HL-60/S4 (cell line): Measurements from ENCODE around the gene DNAJB12.
"Not testable (repeated sequence)": the region's sequence is repeated elsewhere in the genome, so short reads cannot be mapped to it uniquely, and the experiment has no call there.

Source experiments
- in situ Hi-C: fragments of 300-500 bp; cut with MboI; formaldehyde crosslinking; loops from 2 replicates; pipeline ENCODE4 v1.14.3; 2022; ENCODE audit warnings: low sequenced_read_pairs

Gene DNAJB12

GRCh38 chr10:72354356-72355213, at the start of gene DNAJB12:
DNAJB12 (minus strand) TSS chr10:72354919; CDS start chr10:72354897, 22 bp downstream.
- in situ Hi-C loops = loop anchor here (25.0 kb wide), 1 partner anchor 708 kb away; no protein-coding TSS in a partner anchor

GRCh38 chr10:72395581-72395980, 40.9 kb upstream of the DNAJB12 start:
- in situ Hi-C loops = not testable (repeated sequence)

GRCh38 chr10:72392571-72392970, 37.9 kb upstream of the DNAJB12 start:
- in situ Hi-C loops = no loop called here

- in situ Hi-C loops = no loop called here
Measured at GRCh38 chr10:72390764-72391163, 36.0 kb upstream of the DNAJB12 start.

GRCh38 chr10:72389716-72390115, 35.0 kb upstream of the DNAJB12 start:
- in situ Hi-C loops = no loop called here

GRCh38 chr10:72389014-72389413, 34.3 kb upstream of the DNAJB12 start:
- in situ Hi-C loops = no loop called here

- in situ Hi-C loops = no loop called here
Measured at GRCh38 chr10:72388062-72388461, 33.3 kb upstream of the DNAJB12 start.

- in situ Hi-C loops = no loop called here
Measured at GRCh38 chr10:72386916-72387586, 32.3 kb upstream of the DNAJB12 start.

GRCh38 chr10:72385724-72386123, 31.0 kb upstream of the DNAJB12 start:
- in situ Hi-C loops = no loop called here

- in situ Hi-C loops = not testable (repeated sequence)
Measured at GRCh38 chr10:72384982-72385381, 30.3 kb upstream of the DNAJB12 start.

GRCh38 chr10:72379776-72380175, 25.1 kb upstream of the DNAJB12 start:
- in situ Hi-C loops = loop anchor here (10.0 kb wide), 2 partner anchors 185 to 305 kb away; no protein-coding TSS in a partner anchor

- in situ Hi-C loops = loop anchor here (10.0 kb wide), 2 partner anchors 186 to 306 kb away; no protein-coding TSS in a partner anchor
Measured at GRCh38 chr10:72379062-72379461, 24.3 kb upstream of the DNAJB12 start.

- in situ Hi-C loops = loop anchor here (10.0 kb wide), 2 partner anchors 189 to 309 kb away; no protein-coding TSS in a partner anchor
Measured at GRCh38 chr10:72375585-72375984, 20.9 kb upstream of the DNAJB12 start.

- in situ Hi-C loops = loop anchor here (10.0 kb wide), 2 partner anchors 190 to 310 kb away; no protein-coding TSS in a partner anchor
Measured at GRCh38 chr10:72375173-72375572, 20.5 kb upstream of the DNAJB12 start.

GRCh38 chr10:72370201-72370722, 15.5 kb upstream of the DNAJB12 start:
- in situ Hi-C loops = loop anchor here (10.0 to 25.0 kb wide), 3 partner anchors 195 to 692 kb away; no protein-coding TSS in a partner anchor

- in situ Hi-C loops = loop anchor here (10.0 to 25.0 kb wide), 2 partner anchors 467 to 695 kb away; no protein-coding TSS in a partner anchor
Measured at GRCh38 chr10:72367301-72367960, 12.7 kb upstream of the DNAJB12 start.

GRCh38 chr10:72365106-72365895, 10.6 kb upstream of the DNAJB12 start:
- in situ Hi-C loops = loop anchor here (10.0 to 25.0 kb wide), 2 partner anchors 470 to 697 kb away; no protein-coding TSS in a partner anchor

GRCh38 chr10:72364239-72364777, 9.6 kb upstream of the DNAJB12 start:
- in situ Hi-C loops = loop anchor here (10.0 to 25.0 kb wide), 2 partner anchors 470 to 698 kb away; no protein-coding TSS in a partner anchor

GRCh38 chr10:72356987-72357386, 2.3 kb upstream of the DNAJB12 start:
- in situ Hi-C loops = loop anchor here (25.0 kb wide), 1 partner anchor 705 kb away; no protein-coding TSS in a partner anchor
